Activated CD8-positive, alpha-beta memory T cell treated with anti-CD3 and anti-CD28 coated beads, Interleukin-2, amount 50 U/mL, for 1 hour (primary cell): Measurements from ENCODE around the gene RASA4.
"Not testable (repeated sequence)": the region's sequence is repeated elsewhere in the genome, so short reads cannot be mapped to it uniquely, and the experiment has no call there.

ENCODE experiments used
- DNase-seq: peaks from one replicate; pipeline ENCODE4 v3.0.0-alpha.2; 2020; ENCODE audit errors: extremely low read depth

The RASA4 gene

DNA sequence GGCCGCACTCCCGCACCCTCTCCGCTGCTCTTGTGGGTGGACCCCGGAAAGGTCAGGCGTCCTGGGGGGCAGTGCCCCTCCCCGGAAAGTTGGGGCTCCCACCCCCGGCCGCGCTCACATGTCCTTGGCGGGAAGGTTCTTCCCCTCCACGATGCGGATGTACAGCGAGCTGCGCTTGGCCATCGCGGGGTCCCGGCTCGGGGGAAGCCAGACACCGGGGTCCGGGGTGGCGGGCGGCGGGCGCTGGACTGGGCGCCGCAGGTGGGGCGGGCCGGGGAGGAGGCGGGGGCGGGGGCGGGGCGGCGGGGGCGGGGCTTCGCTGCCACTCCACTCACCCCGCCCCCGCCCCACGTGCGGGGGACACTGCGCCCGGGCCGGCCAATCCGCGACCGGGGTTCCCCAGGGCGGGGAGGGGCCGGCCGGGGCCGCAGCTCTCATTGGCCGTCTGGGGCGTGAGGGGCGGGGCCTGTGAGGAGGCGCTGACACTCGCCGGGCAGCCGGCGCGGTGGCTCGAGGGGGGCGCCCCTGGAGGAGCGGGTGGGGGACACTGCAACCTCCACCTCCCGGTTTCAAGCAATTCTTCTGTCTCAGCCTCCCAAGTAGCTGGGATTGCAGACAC lies at the start of gene RASA4:
Gene RASA4 (minus strand): TSS at position 250 of the 619 bp plus-strand sequence. CDS start 67 bp downstream, at position 183.
- not testable (repeated sequence) for DNase-seq

DNA sequence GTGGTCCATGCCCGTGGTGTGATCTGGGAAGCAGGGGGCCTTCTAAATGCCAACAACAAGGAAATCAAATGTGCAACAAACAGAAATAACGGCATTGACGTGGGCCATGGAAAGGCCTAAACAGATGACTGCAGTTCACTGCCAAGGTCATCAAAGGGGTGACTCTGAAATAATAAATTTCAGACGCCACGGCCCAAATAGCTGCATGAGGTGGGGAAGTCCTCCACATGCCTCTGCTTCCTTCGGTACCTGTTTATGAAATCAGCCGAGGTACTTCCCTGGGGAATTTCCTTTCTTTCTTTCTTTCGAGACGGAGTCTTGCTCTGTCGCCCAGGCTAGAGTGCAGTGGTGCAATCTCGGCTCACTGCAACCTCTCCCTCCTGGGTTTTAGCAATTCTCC lies 48.2 kb upstream of the RASA4 start:
- not testable (repeated sequence) for DNase-seq

DNA sequence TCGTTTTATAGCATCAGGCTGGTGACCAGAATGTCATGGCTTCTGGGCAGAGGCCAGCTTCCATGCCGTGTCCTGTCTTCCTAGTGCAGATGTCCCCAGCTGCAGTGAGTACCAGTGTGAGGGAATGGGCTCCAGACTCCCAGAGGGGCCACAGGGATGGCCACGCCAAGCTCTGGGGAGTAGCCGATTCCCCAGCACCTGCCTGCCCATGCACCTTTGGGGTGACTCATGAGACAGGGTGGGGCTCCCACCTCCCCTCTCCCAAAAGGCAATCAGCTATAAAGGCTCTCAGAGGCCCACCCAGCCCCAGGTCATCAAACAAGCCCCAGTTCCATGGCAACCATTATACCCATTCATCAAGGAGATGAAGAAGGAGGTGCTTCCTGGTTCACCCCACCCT lies 33.4 kb upstream of the RASA4 start, which contains the start of gene SPDYE2B:
Gene SPDYE2B (plus strand): TSS at position 396 of the 400 bp plus-strand sequence. CDS start 2,030 bp downstream, outside the sequence.
- DNase-seq: not testable (repeated sequence)

DNA sequence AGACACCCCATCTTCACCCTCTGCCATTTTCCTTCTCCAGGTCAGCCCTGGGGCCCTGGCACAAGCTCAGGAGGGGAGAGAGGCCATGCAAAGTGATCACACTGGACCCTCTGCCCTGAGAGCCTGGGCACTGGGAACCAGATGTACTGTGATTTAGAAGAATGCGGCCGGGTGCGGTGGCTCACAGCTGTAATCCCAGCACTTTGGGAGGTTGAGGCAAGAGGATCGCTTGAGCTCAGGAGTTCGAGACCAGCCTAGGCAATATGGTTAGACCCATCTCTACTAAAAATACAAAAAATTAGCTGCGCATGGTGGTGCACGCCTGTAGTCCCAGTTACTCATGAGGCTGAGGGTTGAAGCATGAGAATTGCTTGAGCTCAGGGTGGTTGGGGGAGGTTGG lies 31.3 kb upstream of the RASA4 start:
- not testable (repeated sequence) for DNase-seq

DNA sequence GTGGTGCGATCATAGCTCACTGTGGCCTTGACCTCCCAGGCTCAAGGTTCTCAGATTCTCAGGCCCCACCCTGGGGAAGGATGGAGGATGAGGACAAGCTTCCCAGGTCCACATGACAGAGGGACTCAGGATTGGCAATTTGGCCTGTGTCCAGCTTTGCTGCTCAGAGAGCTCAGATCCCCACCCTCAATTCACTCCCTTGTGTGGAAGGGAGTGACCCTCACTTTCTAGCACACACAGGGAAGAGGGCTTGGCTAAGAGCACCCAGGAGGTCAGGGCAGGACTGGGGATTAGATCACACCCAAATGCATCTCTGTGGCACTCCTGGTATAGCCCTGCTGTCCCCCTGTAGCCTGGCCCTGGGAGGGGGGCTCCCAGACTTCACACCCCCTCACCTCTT lies 26.8 kb upstream of the RASA4 start:
- DNase-seq: not testable (repeated sequence)

DNA sequence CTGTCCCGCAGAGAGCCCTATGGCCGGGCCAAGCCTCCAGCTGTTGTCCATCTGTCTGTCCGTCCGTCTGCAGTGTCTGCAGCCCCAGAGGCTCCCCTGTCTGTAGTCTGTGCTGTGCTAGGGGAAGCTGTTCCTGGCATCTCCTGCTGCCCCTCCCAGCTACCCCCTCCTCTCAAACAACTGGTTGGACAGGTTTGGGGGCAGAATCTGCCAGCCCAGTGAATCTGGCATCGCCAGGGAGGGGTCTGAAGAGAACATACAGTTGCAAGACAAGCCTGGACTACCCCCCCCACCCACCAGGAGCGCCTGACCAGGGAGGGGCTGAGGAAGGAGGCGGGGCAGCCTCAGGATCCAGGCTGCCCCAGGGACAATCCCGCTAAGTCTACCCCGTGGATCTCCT lies 26.1 kb upstream of the RASA4 start, which contains the start of gene UPK3BL1:
Gene UPK3BL1 (minus strand): TSS at position 101 of the 400 bp plus-strand sequence. CDS start 50 bp downstream, at position 51.
- not testable (repeated sequence) for DNase-seq

DNA sequence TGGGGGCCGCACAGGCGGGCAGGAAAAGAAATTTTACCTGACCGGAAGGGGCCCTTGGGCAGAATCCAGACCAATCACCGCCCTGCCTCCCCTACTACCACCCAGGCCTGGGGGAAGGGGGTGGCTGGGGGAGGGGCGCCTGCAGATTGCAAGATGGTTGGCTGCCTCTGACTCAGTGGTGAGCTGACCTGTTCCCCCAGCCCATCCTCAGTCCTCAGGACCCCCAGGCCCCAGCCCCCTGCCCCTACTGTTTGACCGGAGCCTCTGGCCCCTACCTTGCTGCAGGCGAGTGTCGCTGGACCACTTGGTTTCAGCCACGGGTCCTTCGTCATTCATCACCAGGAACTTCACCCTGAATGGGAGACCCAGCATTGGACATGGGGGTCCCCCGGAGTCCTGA lies 22.3 kb upstream of the RASA4 start:
- DNase-seq: not testable (repeated sequence)

DNA sequence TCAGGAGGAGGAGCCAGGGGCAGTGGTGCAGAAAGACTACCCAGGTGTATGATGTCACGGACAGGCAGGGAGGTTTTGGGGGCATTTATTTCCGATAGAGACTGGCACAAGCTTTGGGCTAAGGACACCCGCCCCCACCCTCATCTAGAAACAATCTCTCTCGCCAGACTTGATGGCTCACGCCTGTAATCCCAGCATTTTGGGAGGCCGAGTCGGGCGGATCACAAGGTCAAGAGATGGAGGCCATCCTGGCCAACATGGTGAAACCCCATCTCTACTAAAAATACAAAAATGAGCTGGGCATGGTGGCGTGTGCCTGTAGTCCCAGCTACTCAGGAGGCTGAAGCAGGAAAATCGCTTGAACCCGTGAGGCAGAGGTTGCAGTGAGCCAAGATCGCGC lies 20.4 kb upstream of the RASA4 start:
- DNase-seq: not testable (repeated sequence)

DNA sequence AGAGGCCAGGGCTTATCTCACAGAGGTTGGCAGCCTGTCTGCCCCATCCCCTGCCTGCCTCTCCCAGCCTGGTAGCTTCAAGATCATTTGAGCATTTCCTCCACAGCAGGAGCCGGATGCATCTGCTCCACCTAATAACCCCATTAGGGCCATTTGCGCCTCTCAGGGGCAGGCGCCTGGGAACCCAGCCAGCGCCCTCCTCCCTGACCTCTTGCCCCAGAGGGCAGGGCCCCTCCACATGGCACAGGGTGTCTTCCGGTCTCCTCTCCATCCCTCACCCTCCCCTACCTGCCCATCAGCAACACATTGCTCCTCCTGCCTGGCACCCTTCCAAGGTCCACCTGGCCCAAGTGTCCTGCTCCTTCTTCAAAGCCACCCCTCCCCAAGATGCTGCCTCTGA lies 18.8 kb upstream of the RASA4 start:
- not testable (repeated sequence) for DNase-seq

DNA sequence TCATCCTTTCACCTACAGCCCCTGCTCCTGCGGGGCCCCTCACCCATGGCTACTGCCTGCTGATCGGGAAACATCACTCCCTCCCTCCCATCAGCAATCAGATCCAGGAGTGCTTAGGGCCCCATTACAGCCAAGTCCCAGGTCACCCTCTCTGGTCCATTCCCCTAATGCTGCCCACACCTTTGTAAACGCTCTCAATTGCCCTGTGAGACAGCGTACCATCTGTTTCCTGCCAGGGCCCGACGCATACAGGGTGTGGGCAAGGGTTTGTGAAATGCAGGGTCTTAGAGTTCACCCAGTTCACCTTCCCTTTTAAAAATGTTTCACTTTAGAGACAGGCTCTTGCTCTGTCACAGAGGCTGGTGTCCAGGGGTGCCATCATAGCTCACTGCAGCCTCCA lies 17.7 kb upstream of the RASA4 start:
- not testable (repeated sequence) for DNase-seq

DNA sequence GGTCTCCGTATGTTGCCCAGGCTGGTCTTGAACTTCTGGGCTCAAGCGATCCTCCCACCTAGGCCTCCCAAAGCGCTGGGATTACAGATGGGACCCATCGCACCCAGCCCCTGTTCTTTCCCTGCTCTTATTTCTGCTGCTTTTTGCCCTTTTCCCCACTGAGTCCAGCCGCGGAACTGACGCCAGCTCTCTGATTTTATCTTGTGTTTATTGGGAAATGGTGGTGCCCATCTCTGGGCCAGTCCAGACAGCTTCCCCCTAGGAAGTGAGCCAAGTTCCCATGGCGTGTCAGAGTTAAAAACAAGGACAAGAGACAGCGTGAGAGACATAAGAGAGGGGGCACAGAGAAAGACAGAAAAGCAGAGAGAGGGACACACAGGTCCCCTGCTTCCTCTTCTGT lies 14.1 kb upstream of the RASA4 start:
- not testable (repeated sequence) for DNase-seq

DNA sequence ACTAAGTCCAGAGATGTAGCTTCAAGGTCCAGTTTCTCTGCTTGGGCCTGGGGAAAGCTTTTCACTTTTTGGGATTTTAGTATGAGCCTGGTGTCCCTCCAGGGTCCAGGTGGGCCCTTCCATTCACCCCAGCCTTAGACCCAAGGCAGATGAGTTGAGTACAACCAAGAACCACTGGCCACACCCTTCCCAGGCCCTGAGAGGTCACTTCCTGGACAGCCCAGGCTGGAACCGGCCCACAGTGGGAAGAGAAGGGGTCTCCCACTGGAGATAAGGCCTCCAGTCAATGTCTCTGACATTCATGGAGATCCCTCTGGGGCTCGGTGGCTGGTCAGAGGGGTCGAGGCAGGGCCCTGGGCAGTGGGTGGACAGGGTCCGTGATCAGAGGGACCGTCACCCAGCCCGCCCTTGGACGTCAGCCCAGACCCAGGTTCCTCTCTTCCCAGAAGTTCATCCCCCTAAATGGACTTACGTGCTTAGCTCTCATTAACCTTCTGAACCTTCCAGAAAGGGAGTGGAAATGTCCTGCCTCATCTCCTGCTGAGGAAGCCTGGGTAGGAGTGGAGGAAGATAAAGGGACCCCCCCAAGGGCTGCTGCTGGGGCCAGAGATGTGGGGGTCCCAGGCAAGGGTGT lies 10.8 kb upstream of the RASA4 start:
- DNase-seq: not testable (repeated sequence)

DNA sequence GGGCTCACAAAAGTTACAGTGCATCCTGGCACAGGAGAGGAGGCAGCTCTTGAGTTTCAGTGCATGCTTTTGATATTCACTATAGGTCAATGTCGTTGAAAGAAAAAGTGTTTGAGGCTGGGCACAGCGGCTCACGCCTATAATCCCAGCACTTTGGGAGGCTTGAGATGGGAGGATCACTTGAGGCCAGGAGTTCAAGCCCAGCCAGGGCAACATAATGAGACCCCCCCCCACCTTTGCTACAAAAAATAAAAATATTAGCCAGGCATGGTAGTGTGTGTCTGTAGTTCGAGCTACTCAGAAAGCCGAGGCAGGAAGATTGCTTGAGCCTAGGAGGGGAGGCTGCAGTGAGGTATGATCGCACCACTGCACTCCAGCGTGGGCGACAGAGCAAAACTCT lies 1.6 kb upstream of the RASA4 start:
- DNase-seq: not testable (repeated sequence)

DNA sequence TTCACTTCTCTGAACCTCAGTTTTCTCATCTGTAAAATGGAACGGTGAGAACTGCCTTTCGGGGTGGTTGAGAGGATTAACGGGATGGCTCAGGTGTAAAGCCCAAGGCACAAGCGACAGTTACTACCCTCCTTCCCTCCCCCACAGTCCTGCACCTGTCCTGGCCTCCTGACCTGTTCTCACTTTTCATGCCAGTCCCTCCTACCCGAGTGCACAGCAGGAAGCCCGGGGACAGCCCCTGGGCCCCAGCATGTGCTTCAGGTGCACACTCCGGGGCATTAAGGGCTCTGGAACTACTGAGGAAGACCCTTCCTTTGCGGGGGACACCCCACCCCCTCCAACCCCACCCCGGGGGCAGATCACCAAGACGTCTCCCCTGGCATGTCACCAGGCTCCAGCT lies 626 bp downstream of the RASA4 start:
- not testable (repeated sequence) for DNase-seq

DNA sequence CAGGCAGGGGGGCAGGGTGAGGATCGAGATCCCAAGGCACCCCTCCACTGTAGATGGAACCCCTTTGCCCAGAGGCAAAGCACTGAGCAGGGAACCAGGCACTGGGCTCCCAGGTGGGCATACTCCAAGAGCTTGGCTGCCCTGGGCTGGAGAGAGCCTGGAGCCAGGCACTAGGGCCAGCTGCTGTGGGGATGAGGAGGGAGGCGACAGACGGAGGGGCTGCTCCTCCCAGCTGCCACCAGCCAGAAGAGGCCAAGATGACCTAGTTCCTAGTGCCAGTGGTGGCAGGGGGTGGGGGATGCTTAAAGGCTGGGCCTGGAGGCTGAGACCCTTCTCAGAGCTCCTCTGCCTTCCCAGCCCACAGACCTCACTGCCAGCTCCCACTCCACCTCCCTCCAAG lies 1.7 kb downstream of the RASA4 start:
- DNase-seq: not testable (repeated sequence)

DNA sequence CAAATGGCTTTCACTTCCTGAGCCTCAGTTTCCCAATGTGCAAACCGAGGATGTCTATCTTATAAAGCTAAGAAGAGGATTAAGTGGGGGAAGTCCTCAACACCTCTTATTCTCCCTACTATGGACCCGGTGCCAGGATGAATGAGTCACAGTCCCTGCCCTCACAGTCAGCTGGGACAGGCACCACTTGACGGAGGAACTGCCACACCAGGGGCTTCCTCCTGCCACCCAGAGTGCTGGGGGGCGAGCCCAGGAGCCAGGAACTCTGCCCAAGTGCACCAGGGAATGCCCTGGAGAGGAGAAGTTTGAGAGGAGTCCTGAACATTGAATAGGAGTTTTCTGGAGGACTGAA lies 2.2 kb downstream of the RASA4 start:
- not testable (repeated sequence) for DNase-seq

DNA sequence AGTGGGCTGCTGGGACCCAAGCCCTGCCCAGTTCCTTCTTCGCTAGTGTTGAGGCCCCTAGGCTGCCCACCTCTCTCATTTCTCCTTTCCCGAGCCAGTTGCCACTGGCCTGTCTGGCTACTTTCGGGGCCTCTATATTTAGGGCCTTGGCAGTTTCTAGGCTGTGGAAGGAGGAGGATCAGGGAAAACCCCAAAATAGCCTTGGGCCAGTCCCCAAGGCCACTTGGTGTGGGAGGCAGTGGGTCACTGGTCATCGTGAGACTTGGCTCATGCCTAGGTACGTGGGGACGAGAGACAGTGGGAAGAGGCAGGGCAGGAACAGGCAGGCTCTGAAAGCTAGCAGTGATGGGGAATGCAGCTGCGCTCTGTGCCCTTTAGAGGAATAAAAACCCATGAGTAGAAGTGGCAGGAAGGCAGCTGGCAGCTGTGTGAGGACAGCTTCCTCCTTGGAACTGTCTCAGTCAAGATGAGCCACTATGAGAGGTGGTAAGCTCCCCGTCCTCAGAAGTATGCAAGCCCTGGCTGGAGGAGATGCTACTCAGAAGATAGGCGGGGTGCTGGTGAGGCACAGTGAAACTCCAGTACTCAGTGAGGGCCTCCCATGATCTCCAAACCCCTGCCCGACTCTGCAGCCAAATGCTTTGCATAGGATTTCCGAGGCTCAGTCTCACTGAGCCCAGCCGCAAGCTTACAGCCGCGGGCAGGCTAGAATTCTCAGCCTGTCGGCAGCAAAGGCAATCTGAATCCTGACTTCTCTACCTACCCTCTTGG lies 2.8 kb downstream of the RASA4 start:
- not testable (repeated sequence) for DNase-seq

DNA sequence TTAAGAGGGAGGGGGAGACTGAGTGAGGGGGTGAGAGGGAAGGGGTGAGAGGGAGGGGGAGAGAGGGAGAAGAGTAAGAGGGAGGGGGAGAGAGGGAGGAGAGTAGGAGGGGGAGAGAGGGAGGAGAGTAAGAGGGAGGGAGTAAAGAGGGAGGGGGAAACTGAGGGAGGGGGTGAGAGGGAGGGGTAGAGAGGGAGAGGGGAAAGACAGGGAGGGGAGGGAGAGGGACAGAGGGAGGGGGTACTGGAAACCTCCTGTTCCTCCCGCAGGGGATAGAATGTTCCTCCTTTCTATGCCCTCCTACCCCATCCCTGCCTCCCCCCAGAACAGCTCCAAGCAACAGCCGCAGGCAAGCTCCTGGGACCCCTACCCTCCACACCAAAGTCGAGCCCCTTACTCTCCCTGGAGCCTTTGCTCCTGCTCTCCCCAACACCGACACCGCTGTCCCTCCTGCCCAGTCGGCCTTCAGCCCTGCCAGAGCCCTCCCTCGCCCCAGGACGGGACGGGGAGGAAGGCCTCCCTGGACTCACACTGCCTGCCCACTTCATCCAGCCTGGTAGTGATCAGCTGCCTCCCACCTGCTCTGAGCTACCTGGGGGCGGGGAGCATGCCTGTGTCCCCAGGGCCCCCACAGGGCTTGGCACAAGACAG lies 4.8 kb downstream of the RASA4 start:
- DNase-seq: not testable (repeated sequence)

DNA sequence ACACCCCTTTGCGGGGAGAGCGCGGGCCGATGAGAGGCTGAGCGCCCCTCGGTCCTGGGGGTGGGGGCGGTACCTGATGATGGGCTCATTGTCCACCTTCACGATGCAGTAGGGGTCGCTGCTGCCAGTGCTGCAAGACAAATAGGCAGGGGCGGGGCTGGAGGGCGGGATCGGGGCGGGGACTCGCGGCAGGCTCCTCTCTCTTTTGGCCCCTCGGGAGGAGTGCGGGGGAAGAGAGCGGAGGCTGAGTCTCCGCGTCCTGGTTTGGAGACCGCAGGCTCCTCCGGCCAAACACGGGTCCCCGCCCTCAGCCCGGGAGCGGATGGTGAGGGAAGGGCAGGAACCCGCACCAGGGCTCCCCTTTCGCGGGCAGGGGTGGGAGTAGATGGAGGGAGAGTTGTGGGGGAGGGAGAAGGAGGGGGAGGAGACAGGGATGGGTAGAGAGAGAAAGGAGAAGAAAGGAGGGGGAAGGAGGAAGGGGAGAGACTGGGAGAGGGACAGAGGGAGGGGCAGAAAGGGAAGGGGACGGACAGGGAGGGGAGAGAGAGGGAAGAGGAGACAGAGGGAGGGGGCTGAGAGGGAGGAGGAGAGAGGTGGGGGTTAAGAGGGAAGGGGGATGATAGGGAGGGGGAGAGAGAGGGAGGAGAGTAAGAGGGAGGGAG lies 5.4 kb downstream of the RASA4 start:
- not testable (repeated sequence) for DNase-seq

DNA sequence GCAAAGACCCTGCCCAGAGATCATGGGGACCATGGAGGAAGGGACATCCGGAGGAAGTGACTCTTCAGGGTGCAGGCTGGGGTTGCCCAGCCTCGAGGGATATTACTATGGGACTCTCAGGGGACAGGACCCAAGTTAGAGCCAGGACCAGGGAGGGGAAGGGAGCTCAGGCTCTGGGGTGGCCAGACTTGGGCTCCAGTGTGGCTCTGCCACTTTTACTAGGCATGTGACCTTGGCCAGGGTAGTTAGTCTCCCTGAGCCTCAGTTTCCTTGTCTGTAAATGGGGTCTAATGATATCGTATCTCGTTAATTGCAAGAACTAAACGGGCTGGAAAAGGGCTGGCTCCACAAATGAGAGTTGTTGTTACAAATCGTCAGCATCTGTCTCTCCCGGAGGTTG lies 6.1 kb downstream of the RASA4 start:
- not testable (repeated sequence) for DNase-seq

DNA sequence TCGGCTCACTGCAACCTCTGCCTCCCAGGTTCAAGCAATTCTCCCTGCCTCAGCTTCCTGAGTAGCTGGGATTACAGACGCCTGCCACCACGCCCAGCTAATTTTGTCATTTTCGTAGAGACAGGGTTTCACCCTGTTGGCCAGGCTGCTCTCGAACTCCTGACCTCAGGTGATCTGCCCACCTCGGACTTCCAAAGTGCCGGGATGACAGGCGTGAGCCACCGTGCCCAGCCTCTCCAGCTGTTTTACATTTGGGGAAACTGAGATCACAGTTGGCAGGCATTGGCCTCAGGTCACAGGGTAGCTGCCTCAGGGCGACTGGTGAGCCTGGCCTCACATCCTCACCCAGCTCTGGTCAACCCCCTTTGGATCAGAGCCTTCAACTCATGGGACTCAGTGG lies 6.8 kb downstream of the RASA4 start:
- not testable (repeated sequence) for DNase-seq
